LNCAP (cell line): ENCODE results near the gene EDIL3.

Experiments used
- TF ChIP-seq, protein P1 (sequence below): fragments of 450-650 bp; IDR thresholded peaks from 2 replicates; pipeline ENCODE4 v1.5.1; 2017; ENCODE audit warnings: mild to moderate bottlenecking

EDIL3 gene

DNA sequence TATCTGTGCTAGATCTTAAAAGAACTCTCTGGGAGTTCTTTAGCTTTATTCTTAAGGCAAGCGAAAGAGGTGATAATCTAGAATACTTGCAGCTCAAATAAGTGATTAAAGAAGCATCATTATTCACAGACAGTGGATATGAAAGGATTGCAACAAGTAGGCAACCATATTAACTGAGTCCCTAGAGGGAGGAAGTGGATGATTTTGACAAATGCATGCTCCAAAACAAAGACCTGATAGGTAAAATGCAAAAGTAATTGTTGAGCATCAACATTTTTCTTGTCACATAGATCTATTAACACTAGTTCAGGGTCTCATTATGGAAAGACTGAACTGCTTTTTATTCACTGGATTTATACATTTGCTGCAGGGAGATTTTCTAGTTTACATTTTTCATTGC is 109.1 kb downstream of the EDIL3 start:
- TF ChIP-seq, protein P1, sequence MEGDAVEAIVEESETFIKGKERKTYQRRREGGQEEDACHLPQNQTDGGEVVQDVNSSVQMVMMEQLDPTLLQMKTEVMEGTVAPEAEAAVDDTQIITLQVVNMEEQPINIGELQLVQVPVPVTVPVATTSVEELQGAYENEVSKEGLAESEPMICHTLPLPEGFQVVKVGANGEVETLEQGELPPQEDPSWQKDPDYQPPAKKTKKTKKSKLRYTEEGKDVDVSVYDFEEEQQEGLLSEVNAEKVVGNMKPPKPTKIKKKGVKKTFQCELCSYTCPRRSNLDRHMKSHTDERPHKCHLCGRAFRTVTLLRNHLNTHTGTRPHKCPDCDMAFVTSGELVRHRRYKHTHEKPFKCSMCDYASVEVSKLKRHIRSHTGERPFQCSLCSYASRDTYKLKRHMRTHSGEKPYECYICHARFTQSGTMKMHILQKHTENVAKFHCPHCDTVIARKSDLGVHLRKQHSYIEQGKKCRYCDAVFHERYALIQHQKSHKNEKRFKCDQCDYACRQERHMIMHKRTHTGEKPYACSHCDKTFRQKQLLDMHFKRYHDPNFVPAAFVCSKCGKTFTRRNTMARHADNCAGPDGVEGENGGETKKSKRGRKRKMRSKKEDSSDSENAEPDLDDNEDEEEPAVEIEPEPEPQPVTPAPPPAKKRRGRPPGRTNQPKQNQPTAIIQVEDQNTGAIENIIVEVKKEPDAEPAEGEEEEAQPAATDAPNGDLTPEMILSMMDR: no peak

DNA sequence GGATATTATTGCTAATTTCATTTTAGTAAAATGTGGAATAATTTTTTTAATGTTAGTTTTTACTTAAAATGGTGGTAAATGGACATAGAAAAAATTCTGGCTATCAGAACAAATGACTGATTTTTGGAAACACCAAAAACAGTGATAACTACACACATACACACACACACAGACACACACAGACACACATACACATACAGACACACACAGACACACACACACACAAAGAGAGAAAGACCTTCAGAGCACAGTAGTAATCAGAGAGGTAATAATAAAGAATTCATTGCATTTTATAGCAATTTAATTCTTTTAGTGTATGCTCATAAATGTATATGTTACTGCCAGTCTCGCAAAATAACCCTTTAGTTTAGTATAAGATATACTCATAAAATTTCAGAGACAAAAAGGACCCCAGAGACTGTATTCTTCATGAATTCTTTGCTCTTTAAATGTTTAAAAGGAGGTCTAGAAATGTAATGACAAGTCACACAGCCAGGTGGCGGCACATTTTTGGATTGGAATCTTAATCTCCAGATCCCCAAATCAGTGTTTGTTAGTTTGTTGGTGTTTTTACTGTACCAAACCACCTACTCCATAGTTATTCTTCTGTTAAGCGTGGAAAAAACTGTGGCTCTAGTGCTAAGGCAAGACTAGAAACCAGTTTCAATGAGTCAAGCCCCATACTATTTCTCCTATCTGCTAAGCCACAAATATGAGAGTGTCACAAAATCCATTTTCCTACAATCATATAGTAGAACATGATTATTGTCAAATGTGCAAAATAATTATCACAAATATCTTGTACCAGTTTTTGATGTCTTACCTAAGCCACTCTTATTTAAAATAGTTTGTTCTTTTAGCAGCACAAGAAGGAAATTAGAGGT is 109.9 kb downstream of the EDIL3 start:
- TF ChIP-seq, protein P1: peak; percentile 57

DNA sequence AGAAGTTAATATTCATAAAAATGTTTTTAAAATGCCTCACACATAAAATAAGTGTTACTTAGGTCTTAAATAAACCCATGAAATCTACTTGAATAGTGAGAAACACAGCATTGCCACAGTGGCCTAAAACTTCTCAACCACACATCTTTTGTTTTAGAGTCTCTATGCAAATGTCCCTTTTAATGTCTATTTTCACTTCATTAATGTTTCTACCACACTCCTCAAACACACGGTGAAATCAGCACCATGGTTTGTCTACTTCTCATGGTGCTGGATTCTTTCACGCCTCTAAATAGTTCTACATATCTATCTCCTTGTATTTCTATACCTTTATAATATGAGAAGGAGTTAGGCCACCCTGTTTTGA is 111.2 kb downstream of the EDIL3 start:
- TF ChIP-seq, protein P1: no peak

DNA sequence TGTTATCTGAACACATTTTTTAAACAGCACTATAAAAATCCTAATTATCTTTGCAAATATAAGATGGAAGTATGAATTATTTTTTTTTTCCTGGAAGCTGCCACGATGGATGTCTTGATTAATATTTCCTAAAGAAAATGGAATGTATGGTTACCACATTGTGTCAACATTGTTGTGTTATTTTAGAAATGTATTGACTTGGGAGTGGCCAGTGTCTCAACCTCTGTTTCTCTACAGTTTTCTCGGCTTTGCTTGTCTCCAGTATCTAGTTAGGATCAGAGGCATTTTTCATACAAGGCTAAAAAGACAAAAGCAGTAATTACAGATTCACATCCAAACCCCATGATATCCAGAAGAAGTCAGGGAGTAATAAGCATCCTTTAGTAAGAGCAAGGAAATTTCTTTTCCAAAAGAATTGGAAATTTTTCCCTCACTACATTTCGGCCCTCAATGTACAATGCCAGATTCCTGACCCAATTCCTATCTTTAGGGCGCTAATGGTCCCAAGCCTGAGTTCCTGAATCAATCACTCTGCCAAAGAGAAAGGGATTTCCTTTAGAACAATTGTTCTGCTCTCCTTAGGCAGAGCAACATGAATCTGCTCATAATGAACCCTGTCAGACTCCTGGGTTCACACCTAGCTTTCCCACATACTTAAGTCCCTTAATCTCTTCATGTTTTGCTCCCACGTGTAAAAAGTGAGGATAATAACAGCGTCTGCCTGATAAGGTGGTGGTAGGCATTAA is 111.7 kb downstream of the EDIL3 start:
- TF ChIP-seq, protein P1: no peak

DNA sequence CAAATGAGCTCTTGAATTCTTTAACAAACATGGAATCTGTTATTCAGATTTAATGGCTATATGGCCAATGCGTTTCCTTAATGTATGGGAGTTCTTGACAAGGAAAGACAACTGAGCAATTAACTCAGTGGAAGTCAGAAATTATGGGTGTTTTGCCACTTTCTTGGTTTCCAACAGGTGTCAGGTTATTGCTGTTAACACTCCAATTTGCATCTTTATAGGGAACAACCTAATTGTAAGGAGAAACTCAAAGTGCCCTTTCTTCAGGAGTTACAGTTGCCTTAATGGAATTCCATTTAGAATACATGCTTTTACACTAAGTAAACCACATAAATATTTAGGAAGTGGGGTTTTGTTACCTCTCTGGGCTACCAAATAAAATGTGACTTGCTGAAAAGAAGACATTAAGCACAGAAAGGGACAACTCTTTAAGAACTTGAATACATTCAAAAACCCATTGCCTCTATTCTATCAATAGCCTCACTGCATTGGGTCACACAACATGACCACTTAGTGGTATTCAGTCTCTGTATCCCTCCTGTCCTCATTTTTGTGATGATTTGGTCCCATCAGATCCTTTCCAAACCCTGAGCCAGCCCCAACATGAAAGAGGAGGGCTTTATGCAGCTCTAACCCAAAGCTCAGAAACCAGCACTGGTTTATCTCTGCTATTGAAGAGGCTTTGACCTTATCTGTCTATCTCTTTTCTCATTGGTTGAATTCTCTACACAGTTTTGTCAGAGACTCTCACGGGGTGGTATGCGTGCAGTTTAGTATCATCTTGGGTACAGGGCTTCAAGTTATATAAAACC is 118.7 kb downstream of the EDIL3 start:
- TF ChIP-seq, protein P1: no peak

DNA sequence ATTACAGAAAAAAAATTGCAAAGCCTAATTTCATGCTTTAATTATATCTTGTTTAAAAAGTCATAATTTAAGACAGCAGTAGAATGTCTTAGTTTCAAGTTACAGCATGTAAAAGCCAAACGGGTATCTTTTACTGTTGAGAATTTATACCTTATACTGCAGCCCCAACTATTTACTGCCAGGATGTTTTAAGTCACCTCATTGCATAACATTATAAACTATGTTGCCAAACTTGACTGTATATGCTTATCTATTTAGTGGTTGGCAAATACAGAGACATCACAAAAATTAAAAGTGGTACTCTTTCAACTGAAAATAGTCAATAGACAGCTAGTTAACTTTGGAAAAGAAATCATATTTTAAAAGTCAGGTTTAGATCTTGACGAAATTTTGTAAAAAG is 119.5 kb downstream of the EDIL3 start:
- TF ChIP-seq, protein P1: no peak

DNA sequence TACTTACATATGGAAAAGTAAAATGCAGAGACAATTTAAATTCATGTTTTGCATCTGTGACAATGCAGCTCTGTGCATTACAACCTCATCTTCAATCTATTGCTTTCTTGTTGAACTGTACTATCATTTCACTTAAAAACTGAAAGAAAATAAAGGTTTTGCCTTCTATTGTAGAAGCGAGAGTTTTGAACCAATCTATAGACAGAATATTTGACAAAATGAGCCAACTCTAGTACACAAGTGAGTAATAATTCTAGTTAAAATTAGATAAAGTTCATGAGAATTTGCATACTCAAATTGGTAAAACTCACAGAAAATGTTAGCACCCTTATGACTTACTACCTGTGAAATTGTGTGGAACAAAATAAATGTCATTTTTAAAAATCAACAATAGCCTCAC is 123.7 kb downstream of the EDIL3 start:
- TF ChIP-seq, protein P1: no peak
